ENCODE measurements around the gene DNAJC7. TPM values are rescaled to one million over a fixed set of nuclear protein-coding genes. Genes with fewer than 3 reads are reported as not detected.

DNAJC7 gene
- total RNA-seq, 2 donors from 2014 or later = 82.7 to 103 TPM

DNA sequence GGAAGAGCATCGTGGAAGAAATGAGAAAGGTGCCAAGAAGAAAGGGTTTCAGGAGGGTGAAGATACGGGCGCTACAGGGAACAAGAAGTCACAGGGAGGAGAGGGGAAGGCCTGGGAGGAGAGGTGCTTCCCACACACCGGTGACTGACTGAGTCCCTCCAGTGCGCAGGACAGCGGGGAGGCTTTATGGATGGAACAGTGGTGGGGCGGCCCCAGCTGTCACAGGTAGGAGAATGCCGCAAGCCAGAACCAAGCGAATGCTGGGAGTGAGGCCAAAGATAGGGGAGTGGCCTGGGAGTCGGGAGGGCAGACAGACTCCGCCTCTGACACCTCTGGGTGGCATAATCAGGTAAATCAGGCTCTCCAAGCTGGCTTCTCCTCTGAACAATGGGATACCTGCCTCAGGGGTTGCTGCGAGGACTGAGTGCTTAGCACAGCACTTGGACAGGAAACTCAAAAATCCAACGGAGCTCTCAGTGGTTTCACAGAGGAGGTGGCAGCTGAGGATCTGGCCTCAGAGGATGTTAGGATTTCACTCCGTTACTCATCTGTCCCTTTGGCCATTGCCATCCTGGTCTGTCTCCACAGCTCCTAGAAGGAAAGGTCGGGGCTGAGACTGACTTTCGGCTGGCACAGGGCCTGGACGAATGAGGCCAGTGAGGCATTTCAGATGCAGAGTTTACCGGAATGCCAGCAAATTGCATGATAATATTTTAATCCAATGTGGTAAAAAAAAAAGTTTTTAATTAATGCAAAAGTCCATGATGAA, 51.4 kb downstream of the DNAJC7 start:
- Histone ChIP-seq H3K4me1 (peaks cover 4% of the 10 kb centered on the region), H3K27me3 (no peaks in the 10 kb centered on the region), H3K9me3 (no peaks in the 10 kb centered on the region), H3K27ac (peak overlapping the region; percentile 82), H3K36me3 (no peaks in the 10 kb centered on the region), H3K9ac (ENCODE audit: low read depth in 2 of 2, low read length in 2 of 2) (peak overlapping the region; percentile 4 to 83), H3K4me3 (peak overlapping the region; percentile 69)
- DNase-seq = peak; percentile 93
- intact Hi-C loops (cut with DNase I) = loop anchor here (2.0 kb wide), 2 partner anchors 59 to 149 kb away; no protein-coding TSS in a partner anchor
- no peak for TF ChIP-seq CTCF (IDR thresholded peaks at IDR 0.05)

DNA sequence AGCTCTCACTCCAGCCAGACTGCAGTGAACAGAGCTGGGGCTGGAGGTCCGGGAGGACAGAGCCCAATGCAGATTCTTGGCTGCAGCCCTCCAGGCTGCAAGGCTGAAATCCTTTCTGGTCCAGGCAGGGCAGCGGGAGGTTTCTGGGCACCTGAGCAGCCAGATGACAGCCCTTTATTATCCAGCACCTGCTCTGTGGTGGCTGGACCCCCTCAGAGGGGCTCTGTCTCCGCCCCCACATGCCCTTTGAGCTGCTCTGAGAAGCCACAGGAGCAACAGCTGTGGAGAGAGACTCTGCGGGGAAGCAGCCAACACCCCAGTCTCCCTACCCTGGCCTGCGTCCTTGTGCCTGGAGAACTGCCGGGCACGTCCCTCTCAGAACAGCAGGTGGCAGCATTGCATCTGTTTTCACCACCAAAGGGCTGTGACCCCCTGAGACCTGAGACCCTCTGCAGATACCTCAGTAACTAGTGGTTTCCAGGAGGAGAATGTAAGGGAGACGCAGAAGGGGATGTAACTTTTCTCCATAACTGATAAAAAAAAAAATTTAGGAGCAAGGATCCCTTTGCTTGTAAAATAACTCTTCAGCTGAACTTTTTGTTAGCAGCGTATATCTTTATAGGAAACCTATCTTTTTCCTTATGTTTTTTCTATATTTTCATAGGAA, 54.3 kb downstream of the DNAJC7 start:
- intact Hi-C loops (cut with DNase I) = no loop called here
- H3K4me3 ChIP-seq = no peak overlapping the region
- DNase-seq = peak; percentile 82
- H3K9me3 ChIP-seq = no peaks in the 10 kb centered on the region
- TF ChIP-seq CTCF (IDR thresholded peaks at IDR 0.05) = peak; percentile 86
- peak overlapping the region in 1 of 2 donors; percentile 5 for H3K9ac ChIP-seq (ENCODE audit: low read depth in 2 of 2, low read length in 2 of 2)
- H3K27me3 ChIP-seq = no peaks in the 10 kb centered on the region
- H3K27ac ChIP-seq = no peak overlapping the region
- peaks cover 4% of the 10 kb centered on the region for H3K4me1 ChIP-seq
- H3K36me3 ChIP-seq = no peaks in the 10 kb centered on the region

DNA sequence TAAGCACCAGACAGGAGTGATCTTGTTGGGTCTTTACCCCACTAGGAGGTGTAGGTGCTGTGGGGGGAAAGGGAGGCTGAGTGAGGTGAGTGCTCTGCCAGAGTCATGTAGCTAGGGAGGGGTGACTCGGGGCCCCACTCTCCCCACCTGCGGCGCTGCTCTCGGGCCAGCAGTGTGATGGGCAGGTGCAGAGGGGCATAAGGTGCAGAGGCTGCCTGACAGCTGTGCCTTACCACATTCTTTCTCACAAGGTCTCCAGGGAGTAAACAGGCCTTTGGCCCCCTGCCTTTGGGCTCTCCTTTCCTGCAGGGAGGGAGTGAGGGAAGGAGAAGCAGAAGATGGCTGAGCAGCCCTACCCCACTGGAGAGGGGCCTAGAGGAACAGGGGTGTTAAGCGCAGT, 55.1 kb downstream of the DNAJC7 start:
- H3K4me3 ChIP-seq = no peak overlapping the region
- peaks cover 6% of the 10 kb centered on the region for H3K4me1 ChIP-seq
- no peaks in the 10 kb centered on the region for H3K36me3 ChIP-seq
- intact Hi-C loops (cut with DNase I) = no loop called here
- no peaks in the 10 kb centered on the region for H3K9me3 ChIP-seq
- DNase-seq = no peak
- H3K27me3 ChIP-seq = no peaks in the 10 kb centered on the region
- H3K9ac ChIP-seq (ENCODE audit: low read depth in 2 of 2, low read length in 2 of 2) = no peak overlapping the region
- H3K27ac ChIP-seq = no peak overlapping the region
- TF ChIP-seq CTCF (IDR thresholded peaks at IDR 0.05) = no peak

DNA sequence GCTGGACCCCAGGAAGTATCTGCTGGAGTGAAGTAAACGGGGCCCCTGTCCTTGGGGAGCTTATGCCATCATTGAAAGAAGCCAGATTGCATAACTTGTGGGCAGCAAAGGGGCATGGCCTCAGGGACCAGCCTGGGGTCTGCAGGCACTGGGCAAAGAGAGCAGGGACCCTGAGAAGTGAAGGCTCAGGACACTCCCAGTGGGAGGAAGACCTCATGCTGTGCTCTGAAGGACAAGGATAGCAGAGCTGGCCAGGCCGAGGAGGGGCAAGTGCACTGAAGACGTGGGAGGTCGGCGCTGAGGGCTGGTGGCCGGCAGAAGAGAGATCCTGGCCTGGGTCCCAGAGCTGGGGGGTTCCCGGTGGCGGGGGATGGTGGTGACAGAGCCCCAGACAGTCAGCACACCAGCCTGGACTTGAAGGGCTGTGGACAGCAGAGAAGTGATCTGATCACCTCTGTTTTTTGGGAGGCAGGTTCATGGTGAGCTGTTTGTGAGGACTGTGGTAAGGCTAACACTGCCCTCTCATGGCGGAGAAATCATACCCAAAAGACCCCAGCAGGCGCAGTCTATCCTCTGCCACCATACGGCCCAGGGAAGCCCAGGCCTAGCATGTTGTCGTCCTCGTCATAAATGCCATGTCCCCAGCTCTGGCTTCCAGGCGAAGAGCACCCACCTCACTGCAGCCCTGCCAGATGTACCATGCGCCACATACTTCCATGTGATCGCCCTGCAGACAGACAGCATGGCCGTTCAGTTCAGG, 57.7 kb downstream of the DNAJC7 start:
- Histone ChIP-seq H3K4me1 (peaks cover 6% of the 10 kb centered on the region), H3K27ac (no peak overlapping the region), H3K27me3 (no peaks in the 10 kb centered on the region), H3K9me3 (no peaks in the 10 kb centered on the region), H3K36me3 (no peaks in the 10 kb centered on the region), H3K9ac (ENCODE audit: low read depth in 2 of 2, low read length in 2 of 2) (peak overlapping the region in 1 of 2 donors; percentile 19), H3K4me3 (no peak overlapping the region)
- intact Hi-C loops (cut with DNase I) = no loop called here
- no peak for TF ChIP-seq CTCF (IDR thresholded peaks at IDR 0.05)
- no peak for DNase-seq

- peak overlapping the region in 1 of 2 donors; percentile 19 for H3K9ac ChIP-seq (ENCODE audit: low read depth in 2 of 2, low read length in 2 of 2)
- DNase-seq = no peak
- no peak for TF ChIP-seq CTCF (IDR thresholded peaks at IDR 0.05)
- H3K27ac ChIP-seq = no peak overlapping the region
- no peaks in the 10 kb centered on the region for H3K27me3 ChIP-seq
- H3K4me1 ChIP-seq = peaks cover 6% of the 10 kb centered on the region
- intact Hi-C loops (cut with DNase I) = no loop called here
- H3K36me3 ChIP-seq = no peaks in the 10 kb centered on the region
- H3K9me3 ChIP-seq = no peaks in the 10 kb centered on the region
- no peak overlapping the region for H3K4me3 ChIP-seq
Measured at GRCh38 chr17:41959030-41959335, 58.3 kb downstream of the DNAJC7 start.

Data from colonic mucosa (tissue), 4 donors.